Loucy (cell line): ENCODE data around the gene GDF11.

Source experiments
- H2AFZ ChIP-seq: fragments of 200-600 bp; sonication (generic); 2 replicates; pipeline ENCODE4 v1.6.0; 2016; ENCODE audit warnings: antibody characterized with exemption, mild to moderate bottlenecking, low read length, moderate library complexity
- H3F3A ChIP-seq: fragments of 200-600 bp; 2 replicates; pipeline ENCODE4 v1.6.0; 2016; ENCODE audit warnings: antibody characterized with exemption, low read depth, mild to moderate bottlenecking
- H3K27me3 ChIP-seq: fragments of 200-600 bp; sonication (generic); 2 replicates; pipeline ENCODE4 v1.6.1; 2014; ENCODE audit warnings: low read length, mild to moderate bottlenecking; ENCODE audit not compliant: insufficient read depth, poor library complexity, severe bottlenecking
- H3K36me3 ChIP-seq: fragments of 200-600 bp; sonication (generic); 2 replicates; pipeline ENCODE4 v1.6.1; 2016; ENCODE audit warnings: low read length; ENCODE audit not compliant: insufficient read depth
- H3K4me1 ChIP-seq: fragments of 200-600 bp; sonication (generic); 2 replicates; pipeline ENCODE4 v1.5.1; 2014; ENCODE audit warnings: low read length, mild to moderate bottlenecking; ENCODE audit not compliant: insufficient read depth, poor library complexity, severe bottlenecking
- H3K4me2 ChIP-seq: fragments of 200-600 bp; sonication (generic); 2 replicates; pipeline ENCODE4 v1.6.0; 2014; ENCODE audit warnings: antibody characterized with exemption, low read length, low read depth, mild to moderate bottlenecking; ENCODE audit not compliant: poor library complexity, severe bottlenecking
- H3K4me3 ChIP-seq: fragments of 200-600 bp; sonication (generic); 2 replicates; pipeline ENCODE4 v1.5.1; 2014; ENCODE audit warnings: low read length, mild to moderate bottlenecking, mixed read lengths; ENCODE audit not compliant: poor library complexity, severe bottlenecking
- H3K79me2 ChIP-seq: fragments of 200-600 bp; sonication (generic); 2 replicates; pipeline ENCODE4 v1.6.1; 2014; ENCODE audit warnings: low read length; ENCODE audit not compliant: insufficient read depth
- H3K9ac ChIP-seq: fragments of 200-600 bp; sonication (generic); 2 replicates; pipeline ENCODE4 v1.6.0; 2014; ENCODE audit warnings: mild to moderate bottlenecking, low read depth, low read length, moderate library complexity; ENCODE audit not compliant: poor library complexity, severe bottlenecking
- H3K9me2 ChIP-seq: fragments of 200-600 bp; sonication (generic); replicated peaks from 2 replicates; pipeline ENCODE4 v1.6.1; 2016; ENCODE audit warnings: low read depth, low read length, mixed read lengths
- H3K9me3 ChIP-seq: fragments of 200-600 bp; sonication (generic); 2 replicates; pipeline ENCODE4 v1.6.1; 2014; ENCODE audit warnings: mild to moderate bottlenecking, antibody characterized with exemption, low read length, low read depth; ENCODE audit not compliant: insufficient read depth
- H4K20me1 ChIP-seq: fragments of 200-600 bp; sonication (generic); 2 replicates; pipeline ENCODE4 v1.6.0; 2014; ENCODE audit warnings: antibody characterized with exemption, low read length, mild to moderate bottlenecking; ENCODE audit not compliant: insufficient read depth, poor library complexity, severe bottlenecking
- EZH2phosphoT487 ChIP-seq: fragments of 200-600 bp; IDR thresholded peaks from 2 replicates; pipeline ENCODE4 v1.6.1; 2018; ENCODE audit warnings: antibody characterized with exemption, mild to moderate bottlenecking, moderate library complexity, borderline replicate concordance
- TF ChIP-seq, protein P1 (sequence below): fragments of 200-600 bp; sonication (generic); conservative IDR thresholded peaks from 2 replicates; pipeline ENCODE4 v1.5.1; 2014; ENCODE audit warnings: mild to moderate bottlenecking, antibody characterized with exemption, low read length

The GDF11 gene

DNA sequence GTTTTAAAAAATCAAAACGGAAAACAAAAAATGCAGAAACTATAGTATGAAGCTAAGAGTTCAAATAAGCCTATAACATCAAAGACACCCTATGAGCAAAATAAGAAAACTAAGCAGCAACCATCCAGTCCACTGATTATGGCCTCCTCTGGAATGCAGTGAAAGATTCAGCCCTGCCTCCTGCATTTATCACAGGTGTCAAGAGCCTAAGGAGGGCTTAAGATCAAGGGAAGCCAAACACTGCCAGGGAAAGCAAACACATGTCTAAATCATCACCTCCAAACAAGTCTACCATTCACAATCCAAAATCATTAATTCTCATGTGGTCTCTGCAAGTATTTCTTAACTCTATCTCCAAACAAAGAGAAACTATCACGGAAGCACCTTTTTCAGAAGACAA, 46.2 kb downstream of the GDF11 start:
- no peak for TF ChIP-seq EZH2phosphoT487
- TF ChIP-seq, protein P1, sequence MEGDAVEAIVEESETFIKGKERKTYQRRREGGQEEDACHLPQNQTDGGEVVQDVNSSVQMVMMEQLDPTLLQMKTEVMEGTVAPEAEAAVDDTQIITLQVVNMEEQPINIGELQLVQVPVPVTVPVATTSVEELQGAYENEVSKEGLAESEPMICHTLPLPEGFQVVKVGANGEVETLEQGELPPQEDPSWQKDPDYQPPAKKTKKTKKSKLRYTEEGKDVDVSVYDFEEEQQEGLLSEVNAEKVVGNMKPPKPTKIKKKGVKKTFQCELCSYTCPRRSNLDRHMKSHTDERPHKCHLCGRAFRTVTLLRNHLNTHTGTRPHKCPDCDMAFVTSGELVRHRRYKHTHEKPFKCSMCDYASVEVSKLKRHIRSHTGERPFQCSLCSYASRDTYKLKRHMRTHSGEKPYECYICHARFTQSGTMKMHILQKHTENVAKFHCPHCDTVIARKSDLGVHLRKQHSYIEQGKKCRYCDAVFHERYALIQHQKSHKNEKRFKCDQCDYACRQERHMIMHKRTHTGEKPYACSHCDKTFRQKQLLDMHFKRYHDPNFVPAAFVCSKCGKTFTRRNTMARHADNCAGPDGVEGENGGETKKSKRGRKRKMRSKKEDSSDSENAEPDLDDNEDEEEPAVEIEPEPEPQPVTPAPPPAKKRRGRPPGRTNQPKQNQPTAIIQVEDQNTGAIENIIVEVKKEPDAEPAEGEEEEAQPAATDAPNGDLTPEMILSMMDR: no peak
- Histone ChIP-seq H3K9ac (no peak overlapping the region), H3K9me2 (no peaks in the 10 kb centered on the region), H2AFZ (no peak overlapping the region), H3K4me2 (no peak overlapping the region), H3K4me1 (no peaks in the 10 kb centered on the region), H3K27me3 (no peaks in the 10 kb centered on the region), H3K4me3 (no peak overlapping the region), H3K79me2 (0 out of 2 replicates have a peak, but pooled peaks cover 4% of the 10 kb centered on the region), H4K20me1 (no peaks in the 10 kb centered on the region), H3K9me3 (no peaks in the 10 kb centered on the region), H3K36me3 (peaks cover 88% of the 10 kb centered on the region), H3F3A (no peaks in the 10 kb centered on the region)

DNA sequence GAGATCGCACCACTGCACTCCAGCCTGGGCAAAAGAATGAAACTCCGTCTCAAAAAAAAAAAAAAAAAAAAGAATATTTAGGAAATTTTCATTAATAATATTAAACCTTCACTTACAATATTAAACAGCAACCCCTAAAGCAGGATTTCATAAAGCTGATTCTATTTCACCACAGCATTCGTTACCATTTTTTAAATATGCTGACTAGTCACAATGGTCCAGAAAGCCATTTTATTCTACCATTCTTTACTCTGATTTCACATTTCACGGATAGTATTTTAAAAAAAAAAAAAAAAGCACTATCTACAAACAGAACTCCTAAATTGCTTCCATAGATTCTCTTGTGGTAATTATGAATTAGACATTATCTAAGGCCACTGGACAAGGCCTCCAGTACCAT, 47.0 kb downstream of the GDF11 start:
- H3K4me1 ChIP-seq: no peaks in the 10 kb centered on the region
- no peak overlapping the region for H3K4me3 ChIP-seq
- H4K20me1 ChIP-seq: no peaks in the 10 kb centered on the region
- H3K79me2 ChIP-seq: 0 out of 2 replicates have a peak, but pooled peaks cover 4% of the 10 kb centered on the region
- H3K4me2 ChIP-seq: no peak overlapping the region
- no peaks in the 10 kb centered on the region for H3K9me2 ChIP-seq
- H3K9me3 ChIP-seq: no peaks in the 10 kb centered on the region
- H3F3A ChIP-seq: no peaks in the 10 kb centered on the region
- H3K27me3 ChIP-seq: no peaks in the 10 kb centered on the region
- no peak for TF ChIP-seq EZH2phosphoT487
- TF ChIP-seq, protein P1: no peak
- no peak overlapping the region for H3K9ac ChIP-seq
- no peak overlapping the region for H2AFZ ChIP-seq
- peaks cover 87% of the 10 kb centered on the region for H3K36me3 ChIP-seq

DNA sequence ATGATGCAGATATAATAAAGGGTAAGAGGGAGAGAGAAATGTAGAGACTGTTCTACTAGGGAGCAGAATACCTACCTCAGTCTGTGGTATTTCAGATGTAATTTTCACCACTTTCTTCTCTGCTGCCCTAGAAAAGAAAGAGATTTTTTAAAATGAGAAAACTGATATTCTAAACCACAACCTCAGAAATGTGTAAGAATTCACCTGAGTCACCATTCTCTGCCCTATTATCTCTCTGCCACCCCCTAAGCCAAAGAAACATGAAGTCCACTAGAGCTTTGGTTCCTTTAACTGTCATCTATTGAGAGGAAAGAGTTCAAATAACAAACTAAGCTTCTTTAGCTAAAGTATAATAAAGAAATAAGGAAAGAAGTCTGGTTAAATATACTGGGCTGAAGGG, 53.0 kb downstream of the GDF11 start:
- Histone ChIP-seq H4K20me1 (peaks cover 14% of the 10 kb centered on the region), H3K9me2 (no peaks in the 10 kb centered on the region), H2AFZ (no peak overlapping the region), H3K36me3 (peaks cover 85% of the 10 kb centered on the region), H3K4me2 (no peak overlapping the region), H3F3A (no peaks in the 10 kb centered on the region), H3K9me3 (no peaks in the 10 kb centered on the region), H3K4me1 (peaks cover 3% of the 10 kb centered on the region), H3K79me2 (peaks cover 15% of the 10 kb centered on the region; the same call in 1 of the 2 replicates), H3K9ac (no peak overlapping the region), H3K4me3 (no peak overlapping the region), H3K27me3 (no peaks in the 10 kb centered on the region)
- TF ChIP-seq, protein P1: no peak
- TF ChIP-seq EZH2phosphoT487: no peak
